ENCODE measurements around the gene SUGCT. TPM values are rescaled to one million over a fixed set of nuclear protein-coding genes. Genes with fewer than 3 reads are reported as not detected.

SUGCT gene
- total and polyA plus RNA-seq, 3 experiments from 2014 or later: 1.1 to 1.4 (median 1.3) TPM

DNA sequence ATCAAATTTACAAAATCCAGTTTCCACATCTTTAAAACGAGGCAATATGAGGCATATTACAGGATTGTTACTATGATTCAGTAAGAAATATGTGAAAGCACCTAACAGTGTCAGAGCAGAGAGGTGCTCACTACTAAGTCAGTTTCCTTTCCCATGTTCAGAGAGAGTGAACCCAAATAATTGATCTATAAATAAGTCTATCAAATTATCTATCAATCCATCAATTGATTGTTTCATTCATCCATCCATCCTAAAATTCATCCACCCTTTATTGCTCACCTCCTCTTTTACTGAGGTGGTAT, 340.8 kb downstream of the SUGCT start:
- no peak overlapping the region for H3K27ac Mint-ChIP-seq
- Histone ChIP-seq H3K4me1 (ENCODE audit: insufficient read depth, low read length) (no peaks in the 10 kb centered on the region), H3K36me3 (ENCODE audit: insufficient read depth, low read length) (no peaks in the 10 kb centered on the region), H3K27me3 (ENCODE audit: insufficient read depth, low read length, poor library complexity, severe bottlenecking) (no peaks in the 10 kb centered on the region), H3K9me3 (ENCODE audit: low read length) (no peaks in the 10 kb centered on the region), H3K4me3 (ENCODE audit: low read length) (no peak overlapping the region), H3K27ac (ENCODE audit: low read depth, low read length) (no peak overlapping the region)
- H3K9me3 Mint-ChIP-seq: peaks cover 0 to 10% (median 2%) of the 10 kb centered on the region in 5 donors
- no peak for DNase-seq
- no peaks in the 10 kb centered on the region for H3K4me1 Mint-ChIP-seq
- POLR2A ChIA-PET: no interaction called here
- CTCF ChIA-PET: no interaction called here
- no peaks in the 10 kb centered on the region for H3K36me3 Mint-ChIP-seq
- H3K4me3 Mint-ChIP-seq: no peak overlapping the region
- no peaks in the 10 kb centered on the region for H3K27me3 Mint-ChIP-seq

- no peaks in the 10 kb centered on the region for H3K36me3 Mint-ChIP-seq
- ChIA-PET POLR2A (no interaction called here), CTCF (no interaction called here)
- H3K27ac ChIP-seq (ENCODE audit: low read depth, low read length): no peak overlapping the region
- H3K4me3 ChIP-seq (ENCODE audit: low read length): no peak overlapping the region
- no peaks in the 10 kb centered on the region for H3K27me3 Mint-ChIP-seq
- H3K4me1 Mint-ChIP-seq: no peaks in the 10 kb centered on the region
- DNase-seq: no peak
- no peaks in the 10 kb centered on the region for H3K4me1 ChIP-seq (ENCODE audit: insufficient read depth, low read length)
- no peak overlapping the region for H3K4me3 Mint-ChIP-seq
- H3K27me3 ChIP-seq (ENCODE audit: insufficient read depth, low read length, poor library complexity, severe bottlenecking): no peaks in the 10 kb centered on the region
- peaks cover 0 to 12% (median 5%) of the 10 kb centered on the region in 5 donors for H3K9me3 Mint-ChIP-seq
- H3K9me3 ChIP-seq (ENCODE audit: low read length): no peaks in the 10 kb centered on the region
- no peak overlapping the region for H3K27ac Mint-ChIP-seq
- no peaks in the 10 kb centered on the region for H3K36me3 ChIP-seq (ENCODE audit: insufficient read depth, low read length)
Measured at GRCh38 chr7:40477094-40477493, 342.3 kb downstream of the SUGCT start.

GRCh38 chr7:40482845-40483244, 348.0 kb downstream of the SUGCT start:
- Mint-ChIP-seq H3K27me3 (no peaks in the 10 kb centered on the region), H3K4me1 (no peaks in the 10 kb centered on the region), H3K27ac (no peak overlapping the region), H3K4me3 (no peak overlapping the region), H3K36me3 (no peaks in the 10 kb centered on the region), H3K9me3 (peaks cover 0 to 18% (median 8%) of the 10 kb centered on the region in 5 donors)
- Histone ChIP-seq H3K4me3 (ENCODE audit: low read length) (no peak overlapping the region), H3K27ac (ENCODE audit: low read depth, low read length) (no peak overlapping the region), H3K36me3 (ENCODE audit: insufficient read depth, low read length) (no peaks in the 10 kb centered on the region), H3K9me3 (ENCODE audit: low read length) (no peaks in the 10 kb centered on the region), H3K4me1 (ENCODE audit: insufficient read depth, low read length) (no peaks in the 10 kb centered on the region), H3K27me3 (ENCODE audit: insufficient read depth, low read length, poor library complexity, severe bottlenecking) (no peaks in the 10 kb centered on the region)
- CTCF ChIA-PET: interaction anchor here (0.9 kb wide), 1 partner anchor 13 kb away, joined by 3 read pairs; no protein-coding TSS in a partner anchor
- DNase-seq: no peak
- POLR2A ChIA-PET: no interaction called here

GRCh38 chr7:40483630-40484029, 348.8 kb downstream of the SUGCT start:
- POLR2A ChIA-PET: no interaction called here
- no peak overlapping the region for H3K27ac ChIP-seq (ENCODE audit: low read depth, low read length)
- H3K36me3 Mint-ChIP-seq: no peaks in the 10 kb centered on the region
- no peaks in the 10 kb centered on the region for H3K27me3 Mint-ChIP-seq
- no peaks in the 10 kb centered on the region for H3K27me3 ChIP-seq (ENCODE audit: insufficient read depth, low read length, poor library complexity, severe bottlenecking)
- no peak for DNase-seq
- H3K9me3 Mint-ChIP-seq: peaks cover 3 to 24% (median 8%) of the 10 kb centered on the region in 5 donors
- no peaks in the 10 kb centered on the region for H3K4me1 ChIP-seq (ENCODE audit: insufficient read depth, low read length)
- no peaks in the 10 kb centered on the region for H3K36me3 ChIP-seq (ENCODE audit: insufficient read depth, low read length)
- no peaks in the 10 kb centered on the region for H3K4me1 Mint-ChIP-seq
- H3K4me3 Mint-ChIP-seq: no peak overlapping the region
- no peak overlapping the region for H3K4me3 ChIP-seq (ENCODE audit: low read length)
- no peaks in the 10 kb centered on the region for H3K9me3 ChIP-seq (ENCODE audit: low read length)
- no peak overlapping the region for H3K27ac Mint-ChIP-seq
- CTCF ChIA-PET: interaction anchor here (0.9 kb wide), 1 partner anchor 14 kb away, joined by 3 read pairs; no protein-coding TSS in a partner anchor

DNA sequence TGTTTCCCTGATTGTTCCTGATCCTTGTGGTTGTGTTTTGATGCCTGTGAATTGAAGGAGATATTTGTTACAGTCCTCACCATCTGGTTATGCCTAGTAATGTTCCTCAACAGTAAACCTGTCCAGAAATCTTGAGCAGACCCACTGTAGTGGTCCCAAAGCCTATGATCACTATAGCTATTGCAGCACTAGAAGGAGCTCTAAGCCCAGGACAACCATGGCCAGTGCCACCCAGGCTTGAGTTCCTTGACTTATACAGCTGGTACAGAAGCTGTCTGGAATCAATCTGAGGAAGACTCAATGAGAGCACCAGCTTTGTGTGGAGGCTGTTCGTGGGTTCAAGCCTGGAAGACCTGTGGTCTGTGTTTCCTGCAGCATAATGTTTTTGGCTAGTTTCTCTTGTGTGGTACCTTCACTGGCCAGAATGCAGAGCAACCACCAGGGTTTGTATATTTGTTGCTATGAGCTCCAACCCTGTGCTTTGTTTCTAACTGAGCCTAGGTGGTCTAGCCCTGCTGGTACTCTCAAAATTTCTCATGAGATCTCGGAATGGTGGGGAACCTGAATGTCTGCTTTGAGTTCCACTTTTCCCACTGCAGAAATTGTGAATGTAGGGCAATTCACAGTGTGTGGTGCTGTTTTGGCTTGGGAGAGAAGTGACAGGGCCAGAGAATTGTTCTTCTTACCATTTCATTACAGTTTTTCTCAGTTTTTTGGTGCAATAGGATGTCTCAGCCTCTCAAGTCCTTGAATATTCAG, 355.2 kb downstream of the SUGCT start:
- peaks cover 9 to 44% (median 20%) of the 10 kb centered on the region in 5 donors for H3K9me3 Mint-ChIP-seq
- H3K4me1 Mint-ChIP-seq: no peaks in the 10 kb centered on the region
- Histone ChIP-seq H3K27me3 (ENCODE audit: insufficient read depth, low read length, poor library complexity, severe bottlenecking) (no peaks in the 10 kb centered on the region), H3K36me3 (ENCODE audit: insufficient read depth, low read length) (no peaks in the 10 kb centered on the region), H3K27ac (ENCODE audit: low read depth, low read length) (no peak overlapping the region), H3K4me1 (ENCODE audit: insufficient read depth, low read length) (no peaks in the 10 kb centered on the region), H3K4me3 (ENCODE audit: low read length) (no peak overlapping the region), H3K9me3 (ENCODE audit: low read length) (no peaks in the 10 kb centered on the region)
- H3K4me3 Mint-ChIP-seq: no peak overlapping the region
- CTCF ChIA-PET: no interaction called here
- H3K27ac Mint-ChIP-seq: no peak overlapping the region
- no peaks in the 10 kb centered on the region for H3K27me3 Mint-ChIP-seq
- POLR2A ChIA-PET: no interaction called here
- peaks cover 0 to 10% (median 0%) of the 10 kb centered on the region in 3 donors for H3K36me3 Mint-ChIP-seq
- DNase-seq: no peak

DNA sequence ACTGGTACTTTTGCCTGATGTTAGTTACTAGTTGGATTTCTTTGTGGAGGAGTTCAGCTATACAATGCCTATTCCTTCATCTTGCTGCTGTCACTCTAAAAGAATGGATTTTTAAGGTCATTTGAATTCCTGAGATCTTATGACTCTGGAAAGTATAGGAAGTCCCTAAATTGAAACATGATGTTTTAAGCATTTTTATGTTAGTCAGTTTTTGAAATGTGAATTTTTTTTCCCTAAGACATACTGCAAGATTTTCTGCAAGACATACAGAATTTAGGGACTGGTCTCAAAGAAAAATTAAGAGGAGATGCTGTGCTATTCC, 355.8 kb downstream of the SUGCT start:
- no peak overlapping the region for H3K4me3 Mint-ChIP-seq
- H3K27me3 Mint-ChIP-seq: no peaks in the 10 kb centered on the region
- POLR2A ChIA-PET: no interaction called here
- H3K9me3 Mint-ChIP-seq: peaks cover 9 to 44% (median 20%) of the 10 kb centered on the region in 5 donors
- H3K4me1 ChIP-seq (ENCODE audit: insufficient read depth, low read length): no peaks in the 10 kb centered on the region
- no peaks in the 10 kb centered on the region for H3K36me3 ChIP-seq (ENCODE audit: insufficient read depth, low read length)
- CTCF ChIA-PET: no interaction called here
- no peak overlapping the region for H3K27ac ChIP-seq (ENCODE audit: low read depth, low read length)
- H3K27me3 ChIP-seq (ENCODE audit: insufficient read depth, low read length, poor library complexity, severe bottlenecking): no peaks in the 10 kb centered on the region
- H3K9me3 ChIP-seq (ENCODE audit: low read length): no peaks in the 10 kb centered on the region
- H3K27ac Mint-ChIP-seq: no peak overlapping the region
- no peak for DNase-seq
- no peaks in the 10 kb centered on the region for H3K4me1 Mint-ChIP-seq
- H3K4me3 ChIP-seq (ENCODE audit: low read length): no peak overlapping the region
- peaks cover 0 to 10% (median 0%) of the 10 kb centered on the region in 3 donors for H3K36me3 Mint-ChIP-seq

GRCh38 chr7:40492946-40493345, 358.1 kb downstream of the SUGCT start:
- no peak for DNase-seq
- ChIA-PET CTCF (no interaction called here), POLR2A (no interaction called here)
- H3K4me1 Mint-ChIP-seq: no peaks in the 10 kb centered on the region
- H3K4me3 ChIP-seq (ENCODE audit: low read length): no peak overlapping the region
- H3K27me3 ChIP-seq (ENCODE audit: insufficient read depth, low read length, poor library complexity, severe bottlenecking): no peaks in the 10 kb centered on the region
- H3K36me3 Mint-ChIP-seq: peaks cover 0 to 10% (median 0%) of the 10 kb centered on the region in 3 donors
- H3K27ac ChIP-seq (ENCODE audit: low read depth, low read length): no peak overlapping the region
- H3K9me3 Mint-ChIP-seq: peaks cover 2 to 36% (median 15%) of the 10 kb centered on the region in 5 donors
- no peak overlapping the region for H3K27ac Mint-ChIP-seq
- H3K9me3 ChIP-seq (ENCODE audit: low read length): no peaks in the 10 kb centered on the region
- H3K36me3 ChIP-seq (ENCODE audit: insufficient read depth, low read length): no peaks in the 10 kb centered on the region
- no peaks in the 10 kb centered on the region for H3K4me1 ChIP-seq (ENCODE audit: insufficient read depth, low read length)
- no peak overlapping the region for H3K4me3 Mint-ChIP-seq
- no peaks in the 10 kb centered on the region for H3K27me3 Mint-ChIP-seq

DNA sequence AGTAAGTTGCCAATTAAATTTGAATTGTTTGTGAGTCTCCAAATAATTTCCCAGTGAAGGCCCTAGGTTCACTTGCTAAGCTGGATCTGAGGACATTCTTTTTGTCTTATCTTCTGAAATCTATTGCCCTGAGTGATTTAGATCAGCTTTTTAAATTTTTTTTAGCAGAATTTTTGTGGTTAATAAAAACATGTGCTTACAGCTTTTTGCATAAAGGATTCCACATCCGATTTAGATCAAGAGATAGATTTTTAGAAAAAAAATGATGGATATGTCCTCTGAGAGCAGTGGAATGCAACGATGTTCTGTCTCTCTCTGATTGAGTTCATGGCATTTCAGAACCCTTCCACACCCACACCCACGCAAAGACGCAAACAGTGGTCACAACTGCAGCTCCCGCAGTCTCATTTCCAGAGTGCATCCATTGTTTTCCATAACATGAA, 358.8 kb downstream of the SUGCT start:
- ChIA-PET CTCF (no interaction called here), POLR2A (no interaction called here)
- no peak overlapping the region for H3K27ac Mint-ChIP-seq
- H3K9me3 Mint-ChIP-seq: peaks cover 0 to 29% (median 13%) of the 10 kb centered on the region in 5 donors
- H3K9me3 ChIP-seq (ENCODE audit: low read length): no peaks in the 10 kb centered on the region
- DNase-seq: no peak
- no peak overlapping the region for H3K4me3 Mint-ChIP-seq
- H3K36me3 Mint-ChIP-seq: peaks cover 0 to 10% (median 0%) of the 10 kb centered on the region in 3 donors
- no peak overlapping the region for H3K27ac ChIP-seq (ENCODE audit: low read depth, low read length)
- no peaks in the 10 kb centered on the region for H3K36me3 ChIP-seq (ENCODE audit: insufficient read depth, low read length)
- no peaks in the 10 kb centered on the region for H3K27me3 Mint-ChIP-seq
- no peaks in the 10 kb centered on the region for H3K27me3 ChIP-seq (ENCODE audit: insufficient read depth, low read length, poor library complexity, severe bottlenecking)
- H3K4me1 Mint-ChIP-seq: no peaks in the 10 kb centered on the region
- no peak overlapping the region for H3K4me3 ChIP-seq (ENCODE audit: low read length)
- H3K4me1 ChIP-seq (ENCODE audit: insufficient read depth, low read length): no peaks in the 10 kb centered on the region
